ENCODE results near the gene CD6.

CD6 gene

DNA sequence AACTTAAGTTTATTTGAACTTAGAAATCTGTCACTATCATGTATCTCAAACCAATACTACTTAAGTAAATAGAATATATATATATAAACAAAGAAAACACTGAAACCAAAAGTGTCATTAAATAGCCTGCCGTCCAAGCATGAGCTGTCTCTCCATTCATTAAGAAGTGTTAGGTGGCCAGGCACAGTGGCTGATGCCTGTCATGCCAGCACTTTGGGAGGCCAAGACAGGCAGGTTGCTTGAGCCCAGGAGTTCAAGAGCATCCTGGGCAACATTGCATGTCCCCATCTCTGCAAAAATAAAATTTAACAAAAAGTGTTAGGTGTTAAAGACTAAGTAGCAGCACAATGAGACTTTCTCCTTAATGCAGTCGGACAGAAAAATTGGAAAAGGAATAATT is 14.0 kb downstream of the CD6 start:
- DNase-seq (ENCODE audit: low spot score) = no peak
- in situ Hi-C loops (cut with MboI; ENCODE audit: low sequenced_read_pairs, unreplicated experiment) = no loop called here
- no peak for TF ChIP-seq CTCF (IDR thresholded peaks at IDR 0.05; ENCODE audit: borderline replicate concordance, control extremely low read depth, extremely low read depth, insufficient read depth, missing control alignments)

DNA sequence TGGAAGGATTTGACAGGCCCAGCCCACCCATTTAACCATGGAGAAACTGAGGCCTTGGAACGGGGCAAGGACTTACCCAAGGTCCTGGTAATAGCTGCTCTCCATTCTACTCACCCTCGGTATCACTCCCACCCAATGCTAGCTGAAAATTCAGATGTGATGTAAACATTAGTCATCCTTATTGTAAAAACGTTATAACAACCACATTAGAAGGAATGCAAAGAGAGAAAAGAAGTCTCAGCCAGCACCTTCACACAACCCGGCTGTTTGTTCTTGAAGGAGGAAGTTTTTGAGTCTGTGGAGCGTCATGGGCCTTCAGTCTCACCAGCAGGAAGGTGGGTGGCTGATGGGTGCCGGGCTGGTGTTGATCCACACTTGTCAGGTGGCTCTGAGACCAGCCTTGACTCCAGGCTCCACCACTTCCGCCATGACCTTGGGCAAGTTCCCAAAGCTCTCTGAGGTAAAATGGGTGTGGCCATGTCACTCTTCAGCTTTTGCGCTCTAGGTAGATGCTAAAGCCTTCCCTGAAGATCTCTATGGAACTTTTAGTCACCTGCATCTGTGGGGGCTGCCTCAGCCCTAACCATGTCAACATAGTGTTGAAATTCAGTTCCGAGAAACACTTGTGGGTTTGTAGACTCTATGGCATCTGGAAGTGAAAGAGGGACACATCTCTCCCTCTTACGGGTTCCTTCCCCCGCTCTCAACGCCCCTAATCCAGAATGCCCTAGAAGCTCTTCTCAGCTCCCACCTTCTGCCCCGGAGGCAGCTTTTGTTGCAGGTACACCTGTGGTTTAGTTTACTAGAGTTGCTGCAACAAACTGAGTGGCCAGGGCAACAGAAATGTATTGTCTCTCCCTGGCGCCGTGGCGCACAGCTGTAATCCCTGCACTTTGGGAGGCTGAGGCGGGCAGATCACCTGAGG is 14.8 kb downstream of the CD6 start:
- in situ Hi-C loops (cut with MboI; ENCODE audit: low sequenced_read_pairs, unreplicated experiment) = no loop called here
- no peak for DNase-seq (ENCODE audit: low spot score)
- TF ChIP-seq CTCF (IDR thresholded peaks at IDR 0.05; ENCODE audit: borderline replicate concordance, control extremely low read depth, extremely low read depth, insufficient read depth, missing control alignments) = no peak

DNA sequence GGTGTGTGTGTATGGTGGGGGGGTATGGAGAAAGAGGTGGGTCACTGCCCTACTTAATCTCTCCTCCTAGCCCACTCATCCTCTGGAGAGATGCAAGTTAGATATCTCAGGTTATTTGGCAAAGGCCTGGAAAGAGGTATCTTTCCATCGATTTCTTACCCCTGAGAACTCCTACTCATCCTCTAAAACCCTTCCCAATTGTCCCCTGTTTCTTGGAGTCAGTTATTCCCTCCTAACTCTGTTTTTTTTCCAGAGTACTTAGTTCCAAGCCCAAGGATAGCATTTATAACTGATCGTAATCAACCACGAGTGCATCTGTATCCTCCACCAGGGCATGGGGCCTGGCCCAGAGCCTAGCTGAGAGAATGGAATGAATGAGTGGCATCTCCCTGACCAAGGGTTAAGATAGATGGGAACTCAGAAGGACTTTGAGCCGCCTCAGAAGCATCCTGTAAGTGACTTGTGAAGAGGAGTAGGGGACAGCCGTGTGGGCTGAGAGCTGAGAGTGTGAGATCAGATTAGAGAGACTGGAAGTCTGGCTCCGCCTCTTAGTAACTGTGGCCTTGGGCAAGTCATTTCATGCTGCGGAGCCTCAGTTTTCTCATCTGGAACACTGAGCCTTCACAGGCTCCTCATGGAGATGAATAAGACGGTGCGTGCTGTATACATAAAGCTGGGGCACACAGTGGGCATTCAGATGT is 16.2 kb downstream of the CD6 start:
- in situ Hi-C loops (cut with MboI; ENCODE audit: low sequenced_read_pairs, unreplicated experiment) = no loop called here
- DNase-seq (ENCODE audit: low spot score) = no peak
- no peak for TF ChIP-seq CTCF (IDR thresholded peaks at IDR 0.05; ENCODE audit: borderline replicate concordance, control extremely low read depth, extremely low read depth, insufficient read depth, missing control alignments)

GRCh38 chr11:60988658-60989057 is 17.2 kb downstream of the CD6 start:
- in situ Hi-C loops (cut with MboI; ENCODE audit: low sequenced_read_pairs, unreplicated experiment) = no loop called here
- no peak for TF ChIP-seq CTCF (IDR thresholded peaks at IDR 0.05; ENCODE audit: borderline replicate concordance, control extremely low read depth, extremely low read depth, insufficient read depth, missing control alignments)
- DNase-seq (ENCODE audit: low spot score) = no peak

GRCh38 chr11:60989093-60989650 is 17.7 kb downstream of the CD6 start:
- in situ Hi-C loops (cut with MboI; ENCODE audit: low sequenced_read_pairs, unreplicated experiment) = no loop called here
- no peak for DNase-seq (ENCODE audit: low spot score)
- no peak for TF ChIP-seq CTCF (IDR thresholded peaks at IDR 0.05; ENCODE audit: borderline replicate concordance, control extremely low read depth, extremely low read depth, insufficient read depth, missing control alignments)

- TF ChIP-seq CTCF (IDR thresholded peaks at IDR 0.05; ENCODE audit: borderline replicate concordance, control extremely low read depth, extremely low read depth, insufficient read depth, missing control alignments) = no peak
- in situ Hi-C loops (cut with MboI; ENCODE audit: low sequenced_read_pairs, unreplicated experiment) = no loop called here
- DNase-seq (ENCODE audit: low spot score) = no peak
Measured at GRCh38 chr11:60991457-60991856, 20.0 kb downstream of the CD6 start.
